ENCODE results near the gene MICALL2. TPM values are rescaled to one million over a fixed set of nuclear protein-coding genes. Genes with fewer than 3 reads are reported as not detected.

The MICALL2 gene
- 38.8 and 41.2 TPM in 2 replicates for polyA plus RNA-seq (2012; rRNA removed)
- 6.9 and 10.4 TPM in 2 replicates for polyA plus RNA-seq (2012; cell fraction: cytosol; rRNA removed)
- polyA plus RNA-seq (2012; cell fraction: nucleus; rRNA removed): 329 and 401 TPM in 2 replicates

DNA sequence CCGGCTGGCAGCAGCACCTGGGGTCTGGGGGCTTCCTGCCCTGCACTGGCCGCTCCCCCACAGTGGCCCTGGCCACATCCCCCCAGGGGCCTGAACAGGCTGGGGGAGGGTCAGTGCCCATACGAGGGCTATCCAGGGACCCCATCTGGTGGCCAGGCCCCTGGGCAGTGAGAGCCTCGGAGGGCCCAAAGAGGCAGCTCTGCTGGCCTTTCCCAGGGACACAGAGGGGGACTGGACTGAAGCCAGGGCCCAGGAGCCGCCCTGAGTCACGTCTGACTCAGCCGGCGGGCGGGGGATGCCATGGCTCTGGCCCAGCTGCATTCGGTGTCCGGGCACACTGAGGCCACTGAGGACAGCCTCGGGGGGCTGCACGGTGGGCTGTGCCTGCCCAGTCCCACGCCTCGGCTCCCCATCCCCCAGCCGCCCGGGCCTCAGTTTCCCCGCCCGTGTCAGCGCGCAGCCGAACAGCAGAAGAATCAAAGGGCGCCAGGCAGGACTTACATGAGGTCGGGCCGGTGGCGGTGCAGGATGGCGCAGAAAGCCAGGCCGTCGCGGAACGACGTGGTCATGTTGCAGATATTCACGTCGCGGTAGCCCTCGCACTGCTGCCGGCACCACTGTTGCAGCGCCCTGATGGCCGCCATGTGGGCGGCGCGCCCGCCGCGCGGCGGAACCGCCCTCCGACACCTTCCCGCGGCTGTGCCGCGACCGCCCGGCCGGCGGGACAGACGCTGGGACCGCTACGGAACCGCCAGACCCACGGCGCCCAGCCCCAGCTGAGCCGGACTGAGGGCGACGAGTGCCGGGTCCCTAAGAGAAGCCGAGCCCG, at the start of gene MICALL2:
Gene MICALL2, minus strand, starts transcription at position 788 of the 829 bp plus-strand sequence. Its CDS starts 144 bp downstream, at position 644.
- under 1% methylated on average over 31 of the region's 69 CpGs for WGBS (ENCODE audit: low lambda C conversion rate)
- ChIA-PET POLR2A (no interaction called here), CTCF (interaction anchor here (0.7 to 9.2 kb wide), 7 partner anchors 9 to 233 kb away, joined by 3 to 108 read pairs (median 7); no protein-coding TSS in a partner anchor)
- Histone ChIP-seq H3K27ac (ENCODE audit: low read depth in 2 of 2, low read length in 1 of 2) (peak within 1 kb of the TSS; percentile 48 to 96), H3K27me3 (ENCODE audit: insufficient read depth) (no peaks in the 10 kb centered on the region), H3F3A (replicated peaks; ENCODE audit: insufficient read depth) (peaks cover 19% of the 10 kb centered on the region), H3K4me1 (ENCODE audit: control insufficient read depth in 1 of 2, insufficient read depth in 2 of 2, low read depth in 1 of 2, low read length in 1 of 2) (peaks cover 17 to 29% of the 10 kb centered on the region in 2 experiments; a peak in 3 of 4 replicates), H4K20me1 (ENCODE audit: insufficient read depth) (peaks cover 44% of the 10 kb centered on the region), H2AFZ (ENCODE audit: low read depth) (peak within 1 kb of the TSS; percentile 70), H3K9ac (peak within 1 kb of the TSS; percentile 96), H3K4me3 (ENCODE audit: low read depth in 2 of 2, low read length in 1 of 2) (peak within 1 kb of the TSS; percentile 78 to 100), H3K9me3 (no peaks in the 10 kb centered on the region), H3K4me2 (peak within 1 kb of the TSS; percentile 99), H3K36me3 (replicated peaks in 1 of 2; ENCODE audit: control insufficient read depth in 1 of 2, insufficient read depth in 2 of 2, low read length in 1 of 2) (peaks cover 0 to 6% of the 10 kb centered on the region in 2 experiments), H3K79me2 (ENCODE audit: insufficient read depth) (peaks cover 51% of the 10 kb centered on the region), H3K9me2 (no peaks in the 10 kb centered on the region)
- peak; percentile 87 for DNase-seq
- TF ChIP-seq TCF12 (IDR thresholded peaks at IDR 0.05): peak; percentile 84
- no peak for TF ChIP-seq NRF1 (IDR thresholded peaks at IDR 0.05; ENCODE audit: low read depth, low read length)
- TF ChIP-seq GABPA (IDR thresholded peaks at IDR 0.05; ENCODE audit: low read depth): no peak
- TF ChIP-seq FOSL2 (IDR thresholded peaks at IDR 0.05; ENCODE audit: borderline replicate concordance, low read depth): peak; percentile 100
- TF ChIP-seq POLR2AphosphoS5 (IDR thresholded peaks at IDR 0.05; ENCODE audit: low read depth, low read length): peak; percentile 81
- TF ChIP-seq RAD21 (IDR thresholded peaks at IDR 0.05; ENCODE audit: low read length): no peak
- TF ChIP-seq TEAD4 (IDR thresholded peaks at IDR 0.05; ENCODE audit: borderline replicate concordance, insufficient read depth): 0 out of 2 replicates have a peak, but pooled peaks have one; percentile 34
- TF ChIP-seq, protein P1, sequence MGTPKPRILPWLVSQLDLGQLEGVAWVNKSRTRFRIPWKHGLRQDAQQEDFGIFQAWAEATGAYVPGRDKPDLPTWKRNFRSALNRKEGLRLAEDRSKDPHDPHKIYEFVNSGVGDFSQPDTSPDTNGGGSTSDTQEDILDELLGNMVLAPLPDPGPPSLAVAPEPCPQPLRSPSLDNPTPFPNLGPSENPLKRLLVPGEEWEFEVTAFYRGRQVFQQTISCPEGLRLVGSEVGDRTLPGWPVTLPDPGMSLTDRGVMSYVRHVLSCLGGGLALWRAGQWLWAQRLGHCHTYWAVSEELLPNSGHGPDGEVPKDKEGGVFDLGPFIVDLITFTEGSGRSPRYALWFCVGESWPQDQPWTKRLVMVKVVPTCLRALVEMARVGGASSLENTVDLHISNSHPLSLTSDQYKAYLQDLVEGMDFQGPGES (IDR thresholded peaks at IDR 0.05; ENCODE audit: low read depth, low read length): no peak
- TF ChIP-seq, protein P2, sequence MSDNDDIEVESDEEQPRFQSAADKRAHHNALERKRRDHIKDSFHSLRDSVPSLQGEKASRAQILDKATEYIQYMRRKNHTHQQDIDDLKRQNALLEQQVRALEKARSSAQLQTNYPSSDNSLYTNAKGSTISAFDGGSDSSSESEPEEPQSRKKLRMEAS (IDR thresholded peaks at IDR 0.05; ENCODE audit: low read depth): peak; percentile 79
- TF ChIP-seq PBX3 (IDR thresholded peaks at IDR 0.05): peak; percentile 28; the same call in 1 of the 2 replicates
- TF ChIP-seq GATA2 (CRISPR knock-in tag; IDR thresholded peaks at IDR 0.05): no peak
- no peak; the same call in 1 of the 2 replicates for TF ChIP-seq MXI1 (IDR thresholded peaks at IDR 0.05; ENCODE audit: low read depth, low read length)
- peak; percentile 96; the same call in 1 of the 2 replicates for TF ChIP-seq JUND (IDR thresholded peaks at IDR 0.05)
- peak in 1 of 2 experiments; percentile 47; a peak in 1 of 4 replicates for TF ChIP-seq EP300 (IDR thresholded peaks at IDR 0.05; ENCODE audit: borderline replicate concordance in 1 of 2, low read depth in 1 of 2, low read length in 1 of 2)
- TF ChIP-seq SMC3 (IDR thresholded peaks at IDR 0.05; ENCODE audit: low read depth, low read length): no peak
- TF ChIP-seq, protein P3, sequence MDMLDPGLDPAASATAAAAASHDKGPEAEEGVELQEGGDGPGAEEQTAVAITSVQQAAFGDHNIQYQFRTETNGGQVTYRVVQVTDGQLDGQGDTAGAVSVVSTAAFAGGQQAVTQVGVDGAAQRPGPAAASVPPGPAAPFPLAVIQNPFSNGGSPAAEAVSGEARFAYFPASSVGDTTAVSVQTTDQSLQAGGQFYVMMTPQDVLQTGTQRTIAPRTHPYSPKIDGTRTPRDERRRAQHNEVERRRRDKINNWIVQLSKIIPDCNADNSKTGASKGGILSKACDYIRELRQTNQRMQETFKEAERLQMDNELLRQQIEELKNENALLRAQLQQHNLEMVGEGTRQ (IDR thresholded peaks at IDR 0.05; ENCODE audit: borderline replicate concordance, low read depth, low read length): no peak
- TF ChIP-seq SIN3A (IDR thresholded peaks at IDR 0.05; ENCODE audit: borderline replicate concordance, low read depth, low read length): no peak
- TF ChIP-seq MEF2A (IDR thresholded peaks at IDR 0.05; ENCODE audit: borderline replicate concordance, low read depth): no peak
- TF ChIP-seq RFX5 (IDR thresholded peaks at IDR 0.05; ENCODE audit: low read length): no peak
- no peak; the same call in 1 of the 2 replicates for TF ChIP-seq RXRA (IDR thresholded peaks at IDR 0.05; ENCODE audit: borderline replicate concordance, low read depth)
- TF ChIP-seq CTCF (IDR thresholded peaks at IDR 0.05): no peak
- no peak for TF ChIP-seq FOXJ3 (CRISPR knock-in tag; IDR thresholded peaks at IDR 0.05)
- no peak for TF ChIP-seq RCOR1 (IDR thresholded peaks at IDR 0.05; ENCODE audit: low read length)
- TF ChIP-seq, protein P4, sequence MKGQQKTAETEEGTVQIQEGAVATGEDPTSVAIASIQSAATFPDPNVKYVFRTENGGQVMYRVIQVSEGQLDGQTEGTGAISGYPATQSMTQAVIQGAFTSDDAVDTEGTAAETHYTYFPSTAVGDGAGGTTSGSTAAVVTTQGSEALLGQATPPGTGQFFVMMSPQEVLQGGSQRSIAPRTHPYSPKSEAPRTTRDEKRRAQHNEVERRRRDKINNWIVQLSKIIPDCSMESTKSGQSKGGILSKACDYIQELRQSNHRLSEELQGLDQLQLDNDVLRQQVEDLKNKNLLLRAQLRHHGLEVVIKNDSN (IDR thresholded peaks at IDR 0.05; ENCODE audit: borderline replicate concordance, low read depth): no peak

Measured in SK-N-SH (cell line).